ENCODE data around the gene PEAR1.

PEAR1 gene

GRCh38 chr1:156881663-156882062 is 11.9 kb upstream of the PEAR1 start:
- DNase-seq (ENCODE audit: low spot score): no peak

- no peak for DNase-seq (ENCODE audit: low spot score)
These were observed 11.0 kb upstream of the PEAR1 start for GRCh38 chr1:156882543-156882942.

GRCh38 chr1:156883919-156884318 is 9.6 kb upstream of the PEAR1 start:
- no peak for DNase-seq (ENCODE audit: low spot score)

- no peak for DNase-seq (ENCODE audit: low spot score)
These were observed 8.8 kb upstream of the PEAR1 start for GRCh38 chr1:156884560-156885184.

GRCh38 chr1:156885314-156885713 is 8.2 kb upstream of the PEAR1 start:
- no peak for DNase-seq (ENCODE audit: low spot score)

- DNase-seq (ENCODE audit: low spot score): no peak
These were observed 7.6 kb upstream of the PEAR1 start for GRCh38 chr1:156885880-156886355.

GRCh38 chr1:156886583-156887281 is 6.8 kb upstream of the PEAR1 start:
- DNase-seq (ENCODE audit: low spot score): no peak

- no peak for DNase-seq (ENCODE audit: low spot score)
These were observed 6.2 kb upstream of the PEAR1 start for GRCh38 chr1:156887317-156887716.

GRCh38 chr1:156887734-156888133 is 5.8 kb upstream of the PEAR1 start:
- no peak for DNase-seq (ENCODE audit: low spot score)

- DNase-seq (ENCODE audit: low spot score): peak; percentile 49
These were observed 3.5 kb upstream of the PEAR1 start for GRCh38 chr1:156889802-156890580.

- DNase-seq (ENCODE audit: low spot score): peak; percentile 83
These were observed 1.1 kb upstream of the PEAR1 start for GRCh38 chr1:156892190-156893047.

- no peak for DNase-seq (ENCODE audit: low spot score)
These were observed 483 bp downstream of the PEAR1 start for GRCh38 chr1:156894001-156894400.

- no peak for DNase-seq (ENCODE audit: low spot score)
These were observed 1.4 kb downstream of the PEAR1 start for GRCh38 chr1:156894711-156895454.

- DNase-seq (ENCODE audit: low spot score): no peak
These were observed 1.9 kb downstream of the PEAR1 start for GRCh38 chr1:156895455-156895812.

- DNase-seq (ENCODE audit: low spot score): no peak
These were observed 2.4 kb downstream of the PEAR1 start for GRCh38 chr1:156895927-156896326.

GRCh38 chr1:156896490-156897033 is 3.0 kb downstream of the PEAR1 start:
- no peak for DNase-seq (ENCODE audit: low spot score)

GRCh38 chr1:156897078-156897825 is 3.7 kb downstream of the PEAR1 start:
- DNase-seq (ENCODE audit: low spot score): no peak

- no peak for DNase-seq (ENCODE audit: low spot score)
These were observed 4.6 kb downstream of the PEAR1 start for GRCh38 chr1:156898161-156898566.

GRCh38 chr1:156898971-156899664 is 5.6 kb downstream of the PEAR1 start:
- DNase-seq (ENCODE audit: low spot score): no peak
